ENCODE results near the gene IMPDH2. TPM values are rescaled to one million over a fixed set of nuclear protein-coding genes. Genes with fewer than 3 reads are reported as not detected.

Gene IMPDH2
- polyA plus RNA-seq (2013, experiment 1 of 2) = 290 TPM
- polyA plus RNA-seq (2013, experiment 2 of 2) = 282 TPM

DNA sequence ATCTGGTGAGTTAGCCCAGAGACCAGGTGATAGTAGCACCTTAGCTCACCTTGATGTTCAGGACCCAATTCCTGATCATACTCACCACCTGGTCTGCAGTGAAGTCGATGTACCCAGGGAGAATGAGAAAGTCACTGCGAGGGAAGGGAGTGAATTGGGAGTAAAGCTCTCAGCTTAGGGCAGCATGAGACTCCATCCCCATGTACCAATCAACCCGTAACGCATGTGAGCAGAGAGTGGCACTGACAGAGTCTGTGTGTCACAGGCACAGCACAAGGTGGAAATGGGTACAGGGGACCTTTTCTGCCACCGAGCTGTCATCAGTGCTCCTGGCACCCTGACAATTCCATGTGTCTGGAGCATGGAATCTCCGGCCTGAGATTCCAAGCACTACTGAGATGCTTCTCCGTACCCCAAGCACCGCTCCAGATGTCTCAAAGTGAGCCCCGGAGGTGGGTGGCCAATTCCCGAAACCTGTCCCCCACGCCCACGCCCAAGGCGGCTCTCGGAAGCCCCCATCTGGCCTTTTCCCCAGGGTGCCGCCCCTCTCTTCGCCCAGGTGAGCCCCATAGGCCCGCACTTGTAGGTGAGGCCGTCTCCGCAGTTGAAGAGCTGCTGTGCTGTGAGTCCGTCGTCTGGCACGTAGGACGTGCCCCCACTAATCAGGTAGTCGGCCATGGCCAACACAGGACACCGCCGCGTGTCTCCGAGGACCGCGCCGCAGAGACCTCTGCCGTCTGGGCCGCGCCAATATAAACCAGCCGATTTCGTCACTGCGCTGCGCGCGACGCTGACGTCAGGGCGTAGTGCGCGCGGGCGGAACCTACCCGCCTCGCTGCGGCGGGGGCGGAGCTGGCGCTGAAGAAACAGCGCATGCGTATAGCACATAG lies at the start of gene IMPDH2:
TSS of gene IMPDH2 (minus strand) at position 726 of the 890 bp plus-strand sequence. CDS start at position 678, 48 bp downstream.
- Histone ChIP-seq H3K23ac (ENCODE audit: low read depth, low read length, poor library complexity) (peak within 1 kb of the TSS; percentile 99), H2BK5ac (ENCODE audit: low read length) (peak within 1 kb of the TSS; percentile 35), H2BK15ac (ENCODE audit: low read length) (no peak within 1 kb of the TSS), H2BK12ac (ENCODE audit: low read length) (no peak within 1 kb of the TSS), H3K4me2 (ENCODE audit: insufficient read depth, low read length, poor library complexity, severe bottlenecking) (peak within 1 kb of the TSS; percentile 92), H3K4me1 (ENCODE audit: control insufficient read depth in 2 of 2, insufficient read depth in 1 of 2, low read depth in 1 of 2, low read length in 2 of 2) (peaks cover 6 to 10% of the 10 kb centered on the region in 2 donors), H3K14ac (ENCODE audit: low read length) (no peak within 1 kb of the TSS), H3K4me3 (ENCODE audit: low read length in 2 of 2) (peak within 1 kb of the TSS; percentile 72 to 83), H3K27ac (replicated peaks; ENCODE audit: low read length) (no peak within 1 kb of the TSS), H3K4ac (ENCODE audit: low read length) (peak within 1 kb of the TSS; percentile 27), H2BK120ac (ENCODE audit: low read depth, low read length) (no peak within 1 kb of the TSS), H4K91ac (ENCODE audit: low read depth, low read length, poor library complexity) (no peak within 1 kb of the TSS), H2AK5ac (ENCODE audit: low read depth, low read length) (peak within 1 kb of the TSS; percentile 48), H3K18ac (ENCODE audit: low read length) (peak within 1 kb of the TSS; percentile 89), H4K8ac (ENCODE audit: low read depth, low read length) (no peak within 1 kb of the TSS), H3K36me3 (replicated peaks in 1 of 2; ENCODE audit: control insufficient read depth in 2 of 2, insufficient read depth in 2 of 2, low read length in 2 of 2) (peaks cover 58 to 93% of the 10 kb centered on the region in 2 donors), H3K79me1 (ENCODE audit: low read depth, low read length) (peaks cover 10% of the 10 kb centered on the region), H3K27me3 (ENCODE audit: control insufficient read depth in 3 of 3, insufficient read depth in 3 of 3, low read depth in 1 of 3, low read length in 3 of 3) (no peaks in the 10 kb centered on the region), H2AFZ (ENCODE audit: low read length) (peak within 1 kb of the TSS; percentile 77), H3K9me3 (replicated peaks in 1 of 2; ENCODE audit: control insufficient read depth in 2 of 2, insufficient read depth in 1 of 2, low read depth in 1 of 2, low read length in 2 of 2) (no peaks in the 10 kb centered on the region), H3K9ac (ENCODE audit: low read depth, low read length, poor library complexity) (peak within 1 kb of the TSS; percentile 97)
- WGBS, 2 donors (ENCODE audit: extremely low coverage in 2 of 2, insufficient read length in 2 of 2, insufficient replicate concordance in 1 of 2) = no CpG with 5 or more reads among the region's 55 CpGs
- DNase-seq (ENCODE audit: low spot score) = peak; percentile 88

DNA sequence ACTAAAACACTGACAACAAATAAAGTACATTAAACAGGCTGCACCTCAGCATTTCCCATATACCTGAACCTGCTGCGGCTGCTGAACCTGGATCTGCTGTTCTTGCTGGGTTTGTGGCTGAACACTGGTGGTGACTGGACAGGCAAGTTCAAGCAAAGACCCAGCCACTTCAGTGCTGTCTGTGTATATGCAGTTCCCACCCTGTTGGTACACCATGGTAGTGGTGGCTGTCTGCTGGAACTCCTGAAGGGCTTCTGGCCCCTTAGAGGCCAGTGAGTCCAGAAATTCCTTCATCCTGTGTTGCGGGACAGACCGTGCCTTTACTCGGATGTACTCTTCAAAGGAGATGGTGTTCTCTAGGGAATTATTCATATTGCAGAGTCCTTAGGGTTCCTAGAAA lies 47.4 kb upstream of the IMPDH2 start:
- peaks cover 31 to 84% of the 10 kb centered on the region in 2 donors for H3K36me3 ChIP-seq (replicated peaks in 1 of 2; ENCODE audit: control insufficient read depth in 2 of 2, insufficient read depth in 2 of 2, low read length in 2 of 2)

DNA sequence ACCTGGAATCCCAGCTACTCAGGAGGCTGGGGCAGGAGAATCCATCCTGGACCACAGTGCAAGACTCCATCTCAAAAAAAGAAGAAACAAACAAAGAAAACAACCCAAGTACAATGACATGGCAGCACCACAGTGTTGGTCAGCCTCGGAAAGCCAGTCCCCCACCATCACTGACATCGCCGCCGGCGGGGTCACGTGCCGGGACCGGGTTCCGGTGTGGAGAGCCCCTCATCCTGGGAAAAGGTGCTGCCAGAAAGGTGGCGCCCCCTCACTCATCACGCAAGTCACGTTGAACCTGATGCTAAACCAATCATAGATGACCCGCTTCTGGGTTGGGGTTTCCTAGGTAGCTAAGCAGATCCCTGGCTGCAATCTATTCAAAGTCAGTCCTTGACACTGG lies 46.9 kb upstream of the IMPDH2 start:
- peaks cover 0 to 5% of the 10 kb centered on the region in 2 donors for H3K9me3 ChIP-seq (replicated peaks in 1 of 2; ENCODE audit: control insufficient read depth in 2 of 2, insufficient read depth in 1 of 2, low read depth in 1 of 2, low read length in 2 of 2)
- H3K4me1 ChIP-seq (ENCODE audit: control insufficient read depth in 2 of 2, insufficient read depth in 1 of 2, low read depth in 1 of 2, low read length in 2 of 2) = no peaks in the 10 kb centered on the region
- H2AFZ ChIP-seq (ENCODE audit: low read length) = no peak overlapping the region
- no peak overlapping the region for H4K8ac ChIP-seq (ENCODE audit: low read depth, low read length)
- no peak overlapping the region for H2BK120ac ChIP-seq (ENCODE audit: low read depth, low read length)
- H3K23ac ChIP-seq (ENCODE audit: low read depth, low read length, poor library complexity) = no peak overlapping the region
- no peak overlapping the region for H3K14ac ChIP-seq (ENCODE audit: low read length)
- no peak overlapping the region for H2BK5ac ChIP-seq (ENCODE audit: low read length)
- H2AK5ac ChIP-seq (ENCODE audit: low read depth, low read length) = no peak overlapping the region
- H3K4me3 ChIP-seq (ENCODE audit: low read length in 2 of 2) = peak overlapping the region in 1 of 2 donors; percentile 61
- no peak for DNase-seq (ENCODE audit: low spot score)
- H4K91ac ChIP-seq (ENCODE audit: low read depth, low read length, poor library complexity) = no peak overlapping the region
- H3K27ac ChIP-seq (replicated peaks; ENCODE audit: low read length) = no peak overlapping the region
- no peak overlapping the region for H3K4ac ChIP-seq (ENCODE audit: low read length)
- peaks cover 6% of the 10 kb centered on the region for H3K79me1 ChIP-seq (ENCODE audit: low read depth, low read length)
- peaks cover 35 to 87% of the 10 kb centered on the region in 2 donors for H3K36me3 ChIP-seq (replicated peaks in 1 of 2; ENCODE audit: control insufficient read depth in 2 of 2, insufficient read depth in 2 of 2, low read length in 2 of 2)
- H3K9ac ChIP-seq (ENCODE audit: low read depth, low read length, poor library complexity) = no peak overlapping the region
- H3K4me2 ChIP-seq (ENCODE audit: insufficient read depth, low read length, poor library complexity, severe bottlenecking) = no peak overlapping the region
- H3K18ac ChIP-seq (ENCODE audit: low read length) = no peak overlapping the region
- no CpG with 5 or more reads among the region's 13 CpGs for WGBS, 2 donors (ENCODE audit: extremely low coverage in 2 of 2, insufficient read length in 2 of 2, insufficient replicate concordance in 1 of 2)
- H2BK15ac ChIP-seq (ENCODE audit: low read length) = no peak overlapping the region
- no peak overlapping the region for H2BK12ac ChIP-seq (ENCODE audit: low read length)
- no peaks in the 10 kb centered on the region for H3K27me3 ChIP-seq (ENCODE audit: control insufficient read depth in 3 of 3, insufficient read depth in 3 of 3, low read depth in 1 of 3, low read length in 3 of 3)

More for the DNA sequence above, 47.4 kb upstream of the IMPDH2 start:
- Histone ChIP-seq H3K4ac (ENCODE audit: low read length) (no peak overlapping the region), H3K27ac (replicated peaks; ENCODE audit: low read length) (no peak overlapping the region), H3K9ac (ENCODE audit: low read depth, low read length, poor library complexity) (no peak overlapping the region), H3K9me3 (replicated peaks in 1 of 2; ENCODE audit: control insufficient read depth in 2 of 2, insufficient read depth in 1 of 2, low read depth in 1 of 2, low read length in 2 of 2) (peaks cover 0 to 5% of the 10 kb centered on the region in 2 donors), H3K14ac (ENCODE audit: low read length) (no peak overlapping the region), H4K8ac (ENCODE audit: low read depth, low read length) (no peak overlapping the region), H3K4me1 (ENCODE audit: control insufficient read depth in 2 of 2, insufficient read depth in 1 of 2, low read depth in 1 of 2, low read length in 2 of 2) (no peaks in the 10 kb centered on the region), H4K91ac (ENCODE audit: low read depth, low read length, poor library complexity) (no peak overlapping the region), H3K4me2 (ENCODE audit: insufficient read depth, low read length, poor library complexity, severe bottlenecking) (no peak overlapping the region), H2AK5ac (ENCODE audit: low read depth, low read length) (no peak overlapping the region), H2BK120ac (ENCODE audit: low read depth, low read length) (no peak overlapping the region), H3K23ac (ENCODE audit: low read depth, low read length, poor library complexity) (no peak overlapping the region), H2BK5ac (ENCODE audit: low read length) (no peak overlapping the region), H2AFZ (ENCODE audit: low read length) (no peak overlapping the region), H3K79me1 (ENCODE audit: low read depth, low read length) (peaks cover 4% of the 10 kb centered on the region), H2BK12ac (ENCODE audit: low read length) (no peak overlapping the region), H3K27me3 (ENCODE audit: control insufficient read depth in 3 of 3, insufficient read depth in 3 of 3, low read depth in 1 of 3, low read length in 3 of 3) (no peaks in the 10 kb centered on the region), H2BK15ac (ENCODE audit: low read length) (no peak overlapping the region), H3K18ac (ENCODE audit: low read length) (no peak overlapping the region), H3K4me3 (ENCODE audit: low read length in 2 of 2) (peak overlapping the region in 1 of 2 donors; percentile 9)
- WGBS, 2 donors (ENCODE audit: extremely low coverage in 2 of 2, insufficient read length in 2 of 2, insufficient replicate concordance in 1 of 2) = no CpG with 5 or more reads among the region's 4 CpGs
- DNase-seq (ENCODE audit: low spot score) = no peak

- Histone ChIP-seq H3K9me3 (replicated peaks in 1 of 2; ENCODE audit: control insufficient read depth in 2 of 2, insufficient read depth in 1 of 2, low read depth in 1 of 2, low read length in 2 of 2) (no peaks in the 10 kb centered on the region), H2AK5ac (ENCODE audit: low read depth, low read length) (no peak overlapping the region), H3K79me1 (ENCODE audit: low read depth, low read length) (peaks cover 9% of the 10 kb centered on the region), H3K23ac (ENCODE audit: low read depth, low read length, poor library complexity) (no peak overlapping the region), H3K4me2 (ENCODE audit: insufficient read depth, low read length, poor library complexity, severe bottlenecking) (no peak overlapping the region), H3K18ac (ENCODE audit: low read length) (no peak overlapping the region), H3K4ac (ENCODE audit: low read length) (no peak overlapping the region), H3K14ac (ENCODE audit: low read length) (no peak overlapping the region), H3K4me3 (ENCODE audit: low read length in 2 of 2) (no peak overlapping the region), H2BK120ac (ENCODE audit: low read depth, low read length) (no peak overlapping the region), H3K36me3 (replicated peaks in 1 of 2; ENCODE audit: control insufficient read depth in 2 of 2, insufficient read depth in 2 of 2, low read length in 2 of 2) (peaks cover 34 to 84% of the 10 kb centered on the region in 2 donors), H2BK12ac (ENCODE audit: low read length) (no peak overlapping the region), H3K4me1 (ENCODE audit: control insufficient read depth in 2 of 2, insufficient read depth in 1 of 2, low read depth in 1 of 2, low read length in 2 of 2) (no peaks in the 10 kb centered on the region), H3K27ac (replicated peaks; ENCODE audit: low read length) (no peak overlapping the region), H2BK15ac (ENCODE audit: low read length) (no peak overlapping the region), H3K27me3 (ENCODE audit: control insufficient read depth in 3 of 3, insufficient read depth in 3 of 3, low read depth in 1 of 3, low read length in 3 of 3) (no peaks in the 10 kb centered on the region), H2AFZ (ENCODE audit: low read length) (no peak overlapping the region), H4K91ac (ENCODE audit: low read depth, low read length, poor library complexity) (no peak overlapping the region), H4K8ac (ENCODE audit: low read depth, low read length) (no peak overlapping the region), H2BK5ac (ENCODE audit: low read length) (no peak overlapping the region), H3K9ac (ENCODE audit: low read depth, low read length, poor library complexity) (no peak overlapping the region)
- DNase-seq (ENCODE audit: low spot score) = no peak
- WGBS, 2 donors (ENCODE audit: extremely low coverage in 2 of 2, insufficient read length in 2 of 2, insufficient replicate concordance in 1 of 2) = no CpG with 5 or more reads among the region's 7 CpGs
These were observed 28.8 kb upstream of the IMPDH2 start for GRCh38 chr3:49058011-49058410.

All from neuronal stem cell (in vitro differentiated cells).